GM10847 (cell line): ENCODE measurements around the gene SLAMF9.

ENCODE experiments used
- POLR2A ChIP-seq: IDR thresholded peaks from 2 replicates; pipeline ENCODE4 v1.6.1; 2011; ENCODE audit not compliant: insufficient read length; ENCODE audit errors: extremely low read depth

The SLAMF9 gene

DNA sequence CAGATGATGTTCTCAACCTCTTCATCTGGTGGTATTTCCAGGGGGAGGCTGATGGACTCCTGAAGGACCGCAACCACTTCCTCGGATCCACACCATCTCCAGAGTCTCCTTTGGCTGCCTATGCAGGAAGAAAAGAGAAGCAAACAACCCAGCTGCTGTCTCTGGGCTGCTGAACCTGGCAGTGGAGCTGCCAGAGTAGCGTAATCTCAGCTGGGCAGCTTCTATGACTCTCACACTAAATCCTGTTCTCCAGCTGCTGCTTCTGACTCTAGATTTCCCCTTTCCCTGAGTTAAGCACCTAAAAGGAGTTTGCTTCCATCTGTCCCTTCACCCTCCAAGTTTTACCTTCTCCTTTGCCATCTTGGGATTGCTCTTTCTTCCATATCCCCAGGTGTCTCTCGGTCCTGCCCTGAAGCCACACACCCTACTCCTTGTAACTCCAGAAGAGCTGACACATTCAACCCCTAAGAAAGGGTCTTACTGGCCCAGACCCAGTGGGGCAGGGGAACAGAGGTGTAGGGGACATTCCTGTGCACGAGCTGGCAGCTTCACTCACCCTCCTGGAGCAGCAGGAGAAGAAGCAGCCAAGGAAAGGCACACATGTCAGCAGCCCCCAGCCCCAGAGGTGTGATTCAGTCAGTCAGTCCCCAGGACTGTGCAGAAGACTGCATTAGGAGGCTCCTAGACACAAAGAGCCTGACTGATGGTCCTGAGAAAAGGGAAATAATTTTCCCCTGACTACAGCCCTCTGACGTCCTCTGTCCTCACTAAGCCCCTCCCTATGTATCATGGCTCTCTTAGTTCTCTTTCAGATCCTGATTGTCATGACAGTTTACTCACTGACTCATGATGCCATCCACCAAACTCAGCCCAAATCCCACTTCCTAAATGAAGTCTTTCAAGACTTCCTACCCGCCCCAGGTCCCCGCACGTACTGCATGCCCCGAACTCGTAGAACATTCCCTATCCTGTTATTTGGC, at the start of gene SLAMF9:
Gene SLAMF9, minus strand, starts transcription at position 702 of the 980 bp plus-strand sequence. Its CDS starts 100 bp downstream, at position 602.
- TF ChIP-seq POLR2A, result no peak

DNA sequence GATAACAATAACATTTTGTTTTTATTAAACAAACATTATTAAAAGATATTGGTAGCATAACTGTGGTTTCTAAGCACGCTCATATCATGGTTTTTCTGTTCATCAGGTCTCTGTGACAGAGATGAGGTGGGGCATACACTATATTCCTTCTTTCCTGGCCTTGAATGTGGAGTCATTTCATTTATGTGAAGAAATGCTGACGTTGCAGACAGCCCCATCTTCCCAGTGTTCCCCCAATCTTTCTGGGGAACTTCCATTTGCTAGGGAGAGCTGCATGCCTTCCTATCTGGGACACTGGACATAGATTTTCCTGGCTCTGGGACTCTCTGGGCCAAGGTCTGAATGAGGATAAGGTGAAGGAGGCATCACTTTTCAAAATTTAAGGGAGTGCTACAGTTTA, 47.4 kb upstream of the SLAMF9 start:
- no peak for TF ChIP-seq POLR2A

DNA sequence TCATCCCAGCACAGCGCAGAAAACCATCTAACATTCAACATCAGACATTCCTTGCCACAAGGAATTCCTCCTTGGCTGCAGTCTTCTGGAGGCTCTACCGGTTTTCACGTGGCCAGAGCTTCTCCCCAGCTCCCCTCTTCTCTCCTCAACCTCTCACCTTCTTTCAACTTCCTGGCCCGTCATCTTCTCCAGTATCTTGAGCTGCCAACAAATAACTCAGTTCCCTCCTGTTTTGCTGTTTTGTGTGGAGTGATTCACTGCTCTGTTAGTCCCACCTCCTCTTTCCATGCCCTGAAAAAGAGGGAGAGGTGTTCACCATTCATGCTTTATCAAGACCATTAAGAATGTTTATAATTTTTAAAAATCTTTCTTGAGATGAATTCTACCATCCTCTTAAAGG, 45.2 kb upstream of the SLAMF9 start:
- TF ChIP-seq POLR2A, result no peak

DNA sequence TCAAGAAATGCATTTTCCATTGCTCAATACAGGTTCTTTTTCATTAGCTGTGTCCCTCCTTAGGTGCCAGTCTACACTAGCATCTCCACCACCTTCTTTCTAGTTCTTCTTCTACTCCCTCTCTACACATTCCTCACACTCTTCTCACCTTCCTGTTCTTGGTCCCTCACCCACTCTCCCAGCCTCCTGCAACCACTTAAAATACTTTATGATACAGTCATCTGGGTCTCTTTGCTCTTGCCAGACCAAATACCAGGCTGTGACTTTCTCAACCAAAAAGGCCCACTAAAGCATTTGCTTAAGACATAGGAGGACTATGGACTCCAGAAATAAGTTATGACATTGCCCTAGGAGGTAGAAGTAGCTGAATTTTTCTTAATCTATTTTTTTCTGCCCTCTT, 42.6 kb upstream of the SLAMF9 start:
- TF ChIP-seq POLR2A, result no peak

DNA sequence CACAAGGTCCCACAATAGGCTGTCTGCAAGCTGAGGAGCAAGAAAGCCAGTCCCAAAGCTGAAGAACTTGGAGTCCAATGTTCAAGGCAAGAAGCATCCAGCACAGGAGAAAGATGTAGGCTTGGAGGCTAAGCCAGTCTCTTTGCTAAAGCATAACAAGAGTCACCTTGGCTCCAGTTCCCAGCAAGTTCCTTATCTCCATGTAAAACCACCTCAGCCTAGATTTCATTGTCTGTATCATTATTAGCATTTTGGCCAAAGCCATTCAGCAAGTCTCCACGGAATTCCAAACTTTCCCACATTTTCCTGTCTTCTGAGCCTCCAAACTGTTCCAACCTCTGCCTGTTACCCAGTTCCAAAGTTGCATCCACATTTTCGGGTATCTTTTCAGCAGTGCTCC, 40.9 kb upstream of the SLAMF9 start:
- TF ChIP-seq POLR2A, result no peak

DNA sequence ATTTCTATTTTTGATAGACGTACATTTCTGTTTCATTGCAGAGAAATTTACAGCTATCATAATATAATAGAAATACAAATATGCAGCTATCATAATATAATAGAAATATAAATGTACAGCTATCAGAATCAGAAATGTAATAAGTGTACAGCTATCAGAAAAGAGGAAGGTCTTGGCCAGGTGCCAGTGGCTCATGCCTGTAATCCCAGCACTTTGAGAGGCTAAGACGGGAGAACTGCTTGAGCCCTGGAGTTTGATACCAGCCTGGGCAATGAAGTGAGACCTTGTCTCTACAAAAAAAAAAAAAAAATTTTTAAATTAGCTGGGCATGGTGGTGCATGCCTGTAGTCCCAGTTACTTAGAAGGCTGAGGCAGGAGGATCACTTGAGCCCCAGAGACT, 39.9 kb upstream of the SLAMF9 start:
- TF ChIP-seq POLR2A, result no peak

DNA sequence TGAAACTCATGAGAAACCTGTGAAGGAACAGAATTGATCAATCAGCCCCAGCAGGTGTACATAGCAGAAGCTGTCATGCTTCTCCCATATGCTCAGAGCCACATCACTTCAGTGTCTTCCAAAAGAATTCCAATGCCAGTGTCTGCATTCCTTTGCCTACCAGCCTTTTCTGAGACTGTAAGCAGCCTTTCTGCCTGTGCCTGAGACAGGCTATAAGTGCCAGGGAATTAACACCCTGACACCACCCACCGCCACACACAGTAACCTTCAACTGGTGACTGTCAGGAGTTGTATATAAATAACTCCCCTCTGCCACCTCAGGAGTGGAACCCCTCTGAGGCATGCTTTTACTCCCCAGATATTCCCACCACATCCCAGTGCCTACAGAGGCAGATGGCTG, 38.1 kb upstream of the SLAMF9 start:
- TF ChIP-seq POLR2A, result no peak

DNA sequence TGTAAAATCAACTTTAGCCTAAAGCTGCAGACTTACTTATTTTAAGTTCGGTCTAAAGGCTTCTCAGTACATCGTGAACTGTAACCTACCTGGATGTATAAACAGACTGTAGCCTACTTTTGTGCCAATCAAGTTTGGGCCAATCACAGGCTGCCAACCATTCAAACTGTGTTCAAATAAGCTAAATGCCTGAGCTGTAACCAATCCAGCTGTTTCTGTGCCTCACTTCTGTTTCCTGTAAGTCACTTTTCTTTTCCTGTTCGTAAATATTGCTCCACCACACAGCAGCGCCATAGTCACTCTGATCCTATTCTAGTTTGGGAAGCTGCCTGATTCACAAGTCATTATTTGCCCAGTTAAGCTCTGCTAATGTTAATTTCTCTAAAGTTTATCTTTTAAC, 37.5 kb upstream of the SLAMF9 start:
- no peak for TF ChIP-seq POLR2A

DNA sequence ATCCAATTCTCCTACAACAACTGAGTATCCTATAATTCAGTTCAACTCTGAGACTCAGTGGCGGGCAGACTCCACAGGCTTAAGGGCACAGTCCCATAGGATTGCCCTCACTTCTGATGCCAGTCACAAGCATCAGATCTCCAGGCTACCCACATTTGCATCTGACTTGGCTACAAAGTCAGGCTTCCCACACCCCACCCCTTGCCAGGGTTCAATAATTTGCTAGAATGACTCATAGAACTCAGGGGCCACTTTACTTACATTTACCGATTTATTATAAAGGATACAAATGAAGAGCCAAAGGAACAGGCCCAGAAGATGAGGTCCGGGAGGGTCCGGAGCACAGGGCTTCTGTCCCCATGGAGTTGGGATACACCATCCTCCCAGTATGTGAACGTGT, 36.0 kb upstream of the SLAMF9 start:
- no peak for TF ChIP-seq POLR2A

DNA sequence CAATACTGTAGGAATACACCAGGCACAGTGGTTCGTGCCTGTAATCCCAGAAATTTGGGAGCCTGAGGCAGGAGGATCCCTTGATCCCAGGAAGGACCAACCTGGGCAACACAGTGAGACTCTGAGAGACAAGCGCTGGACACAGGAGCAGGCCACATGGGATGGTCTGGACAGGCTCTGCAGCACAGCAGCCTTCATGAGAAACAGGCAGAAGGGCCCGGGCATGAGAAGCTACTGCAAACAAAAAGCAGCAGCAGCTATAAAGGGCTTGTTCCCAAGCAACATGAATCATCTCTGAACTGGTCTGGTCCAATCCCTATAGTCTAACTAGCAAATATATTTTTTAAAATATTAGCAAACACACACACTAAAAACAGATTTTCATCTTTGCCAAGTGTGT, 35.5 kb upstream of the SLAMF9 start:
- TF ChIP-seq POLR2A, result no peak

DNA sequence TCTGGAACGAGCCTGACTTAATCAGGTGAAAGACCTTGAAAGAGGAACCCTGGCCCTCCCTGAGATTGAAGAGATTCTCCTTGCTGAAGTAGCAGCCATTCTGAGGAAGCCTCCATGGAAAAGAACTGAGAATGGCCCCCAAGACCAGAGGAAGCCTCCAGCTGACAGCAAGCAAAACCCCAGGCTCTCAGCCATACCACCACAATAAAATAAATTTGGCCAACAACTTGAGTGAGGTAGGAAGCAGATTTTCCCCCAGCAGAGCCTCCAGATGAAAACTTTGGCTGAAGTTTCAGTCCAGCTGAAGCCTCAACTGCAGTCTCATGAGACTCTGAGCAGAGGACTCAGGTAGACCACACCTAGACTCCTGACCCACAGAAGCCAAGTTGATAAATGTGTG, 34.0 kb upstream of the SLAMF9 start:
- no peak for TF ChIP-seq POLR2A

DNA sequence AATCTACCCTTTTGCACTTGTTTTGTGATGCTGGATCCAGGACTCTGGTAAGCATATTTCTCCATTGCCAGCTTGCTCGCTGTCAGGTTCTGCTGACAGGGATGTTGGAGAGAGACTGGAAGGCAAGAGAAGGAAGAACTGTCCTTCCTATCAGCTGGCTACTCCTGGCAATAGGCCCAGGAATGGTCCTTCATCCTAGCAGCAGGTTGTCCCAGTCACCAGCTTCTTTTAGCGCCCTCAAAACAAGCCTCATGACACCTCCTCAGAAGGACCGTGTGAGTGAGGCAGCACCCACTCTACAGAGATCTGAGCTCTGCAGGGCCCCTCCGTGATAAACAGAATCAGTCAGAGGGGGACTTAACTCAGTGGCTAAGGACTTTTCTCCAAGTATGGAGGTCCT, 33.1 kb upstream of the SLAMF9 start:
- no peak for TF ChIP-seq POLR2A

DNA sequence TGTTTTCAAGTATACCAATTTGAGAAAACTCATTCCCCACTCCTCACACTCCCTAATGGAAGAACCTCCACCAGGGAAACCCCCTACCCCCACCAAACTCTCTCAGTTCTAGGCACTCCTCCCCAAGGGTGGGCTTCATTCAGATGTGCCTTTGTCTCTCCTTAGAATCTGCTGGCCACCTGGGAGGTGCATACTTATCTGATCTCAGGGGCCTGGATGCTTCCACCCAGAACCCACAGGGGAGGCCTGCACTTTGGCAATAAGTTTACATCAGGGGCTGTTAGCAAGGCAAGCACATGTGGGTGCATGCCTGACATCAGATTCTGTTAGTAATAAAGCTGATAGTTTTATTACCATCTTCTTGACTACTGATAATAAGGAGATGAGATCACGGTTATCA, 32.5 kb upstream of the SLAMF9 start:
- no peak for TF ChIP-seq POLR2A

DNA sequence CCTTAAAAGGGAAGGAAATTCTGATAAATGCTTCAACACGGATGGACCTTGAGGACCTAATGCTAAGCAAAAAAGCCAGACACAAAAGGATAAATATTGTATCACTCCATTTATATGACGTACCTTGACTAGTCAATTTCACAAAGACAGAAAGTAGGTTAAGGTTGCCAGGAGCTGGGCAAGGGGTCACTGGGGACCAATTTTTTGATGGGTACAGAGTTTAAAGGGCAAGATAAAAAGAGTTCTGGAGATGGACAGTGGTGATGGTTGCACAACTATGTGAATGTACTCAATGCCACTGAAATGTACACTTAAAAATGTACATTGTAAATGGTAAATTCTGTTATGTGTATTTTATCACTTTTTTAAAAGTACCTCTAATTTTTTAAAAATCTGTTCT, 32.1 kb upstream of the SLAMF9 start:
- TF ChIP-seq POLR2A, result no peak

DNA sequence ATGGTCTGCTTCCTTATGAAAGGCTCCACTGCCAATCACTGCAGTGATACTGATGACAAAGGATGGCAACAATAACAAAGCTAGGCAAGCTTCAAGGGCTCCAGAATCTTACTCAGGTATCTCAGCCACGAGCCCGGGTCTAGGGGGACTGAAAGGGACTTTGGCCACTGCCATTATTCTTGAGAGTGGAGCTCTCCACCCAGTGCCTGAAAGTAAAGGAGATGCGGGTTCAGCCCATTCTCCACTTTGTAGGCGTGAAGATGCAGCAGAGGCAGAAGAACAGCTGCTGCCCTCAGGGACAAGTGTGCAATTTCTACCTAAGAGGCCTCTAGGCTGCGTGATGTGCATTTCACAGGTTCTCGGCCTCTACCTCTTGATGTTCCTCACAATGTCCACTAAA, 31.4 kb upstream of the SLAMF9 start:
- TF ChIP-seq POLR2A, result no peak

DNA sequence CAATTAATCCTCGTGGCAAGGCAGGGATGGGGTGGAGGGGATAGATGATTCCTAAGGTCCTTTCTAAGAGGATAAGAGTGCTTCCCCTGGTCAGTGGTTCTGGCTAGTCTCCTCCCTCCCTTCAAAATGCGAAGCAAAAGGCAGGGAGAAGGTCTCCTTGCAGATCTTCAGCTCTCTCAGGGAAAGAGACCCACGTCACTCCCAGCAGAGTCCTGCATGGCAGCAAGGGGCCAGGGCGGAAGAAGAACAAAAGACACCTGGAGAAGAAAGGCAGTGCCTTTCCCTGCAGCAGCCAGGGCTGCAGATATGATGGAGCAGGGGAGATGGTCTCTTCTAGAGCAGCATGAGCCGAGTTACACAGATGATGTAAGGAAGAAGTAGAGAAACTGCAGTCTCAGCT, 29.6 kb upstream of the SLAMF9 start:
- TF ChIP-seq POLR2A, result no peak

DNA sequence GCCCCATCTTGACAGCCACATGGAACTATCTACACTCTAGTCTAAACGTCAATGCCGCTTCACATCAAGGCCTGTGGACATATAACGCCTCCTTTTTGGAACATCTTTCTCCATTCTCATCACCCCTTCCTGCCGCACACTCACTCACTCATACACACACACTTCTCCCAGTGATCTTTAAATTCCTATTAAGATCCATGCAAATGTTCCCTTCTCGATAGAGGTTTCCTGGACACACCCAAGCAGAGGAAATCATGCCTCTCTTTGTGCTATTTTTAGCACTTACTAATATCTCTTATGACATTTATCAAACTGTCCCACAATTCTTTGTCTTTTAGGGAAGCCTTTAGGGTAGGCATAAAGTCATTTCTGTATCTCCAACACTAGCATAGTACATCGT, 28.2 kb upstream of the SLAMF9 start:
- TF ChIP-seq POLR2A, result no peak
